Activated B cell treated with CpG ODN at 0.5 μM for 24 hours (primary cell): ENCODE data around the gene PDGFB. TPM values are rescaled to one million over a fixed set of nuclear protein-coding genes. Genes with fewer than 3 reads are reported as not detected.

ENCODE experiments used
- ATAC-seq: fragments of 200-7000 bp; cut with Tn5 transposase; one replicate; pipeline ENCODE4 v1.10.0; 2021; ENCODE audit warnings: low read depth, mild to moderate bottlenecking, moderate library complexity
- CTCF ChIA-PET: fragments of 350-600 bp; sonication (Branson Sonifier 250); formaldehyde crosslinking; loops from one replicate; lab custom pipeline; 2021; ENCODE audit warnings: antibody characterized with exemption; lab: Charles Lee
- POLR2A ChIA-PET: fragments of 350-600 bp; sonication (Branson Sonifier 250); formaldehyde crosslinking; loops from one replicate; lab custom pipeline; 2021; ENCODE audit warnings: antibody characterized with exemption; lab: Charles Lee
- DNase-seq: peaks from one replicate; pipeline ENCODE4 v3.0.0; 2022
- H3K27ac Mint-ChIP-seq: one replicate; pipeline ENCODE4 v1.8.0; 2020; ENCODE audit warnings: mixed read lengths
- H3K27me3 Mint-ChIP-seq: one replicate; pipeline ENCODE4 v1.8.0; 2021; ENCODE audit warnings: mixed read lengths
- H3K36me3 Mint-ChIP-seq: one replicate; pipeline ENCODE4 v1.8.0; 2021; ENCODE audit warnings: low read depth, mixed read lengths
- H3K4me1 Mint-ChIP-seq: one replicate; pipeline ENCODE4 v1.8.0; 2021; ENCODE audit warnings: mixed read lengths
- H3K4me3 Mint-ChIP-seq: one replicate; pipeline ENCODE4 v1.8.0; 2020; ENCODE audit warnings: mild to moderate bottlenecking, mixed read lengths
- H3K9me3 Mint-ChIP-seq: one replicate; pipeline ENCODE4 v1.8.0; 2020; ENCODE audit warnings: mixed read lengths
- CTCF ChIP-seq: fragments of 200-600 bp; IDR thresholded peaks from one replicate; pipeline ENCODE4 v1.8.0; 2022; ENCODE audit warnings: antibody characterized with exemption, mild to moderate bottlenecking
- intact Hi-C: fragments of 100-400 bp; cut with micrococcal nuclease; formaldehyde crosslinking; loops from one replicate; pipeline ENCODE4 v1.15.1; 2024
- total RNA-seq: library from RNA; stranded (reverse); gene quantifications from 2 replicates; pipeline ENCODE4 v1.2.3, GENCODE V29; 2022

PDGFB gene
- total RNA-seq, 1 donor from 2014 or later, result not detected

- CTCF ChIA-PET, result no interaction called here
- H3K4me3 Mint-ChIP-seq, result no peak overlapping the region
- no peak for DNase-seq
- no peak for TF ChIP-seq CTCF
- POLR2A ChIA-PET, result no interaction called here
- H3K27me3 Mint-ChIP-seq, result peaks cover 4% of the 10 kb centered on the region
- no peak for ATAC-seq
- peaks cover 7% of the 10 kb centered on the region for H3K4me1 Mint-ChIP-seq
- H3K27ac Mint-ChIP-seq, result no peak overlapping the region
- H3K36me3 Mint-ChIP-seq, result no peaks in the 10 kb centered on the region
- intact Hi-C loops, result no loop called here
- no peaks in the 10 kb centered on the region for H3K9me3 Mint-ChIP-seq
These were observed 26.0 kb upstream of the PDGFB start for GRCh38 chr22:39270792-39271191.

- Mint-ChIP-seq H3K27ac (no peak overlapping the region), H3K36me3 (no peaks in the 10 kb centered on the region), H3K27me3 (peaks cover 2% of the 10 kb centered on the region), H3K9me3 (no peaks in the 10 kb centered on the region), H3K4me3 (no peak overlapping the region), H3K4me1 (peaks cover 7% of the 10 kb centered on the region)
- POLR2A ChIA-PET, result no interaction called here
- TF ChIP-seq CTCF, result no peak
- ATAC-seq (no peak), DNase-seq (no peak)
- intact Hi-C loops, result no loop called here
- CTCF ChIA-PET, result no interaction called here
These were observed 25.5 kb upstream of the PDGFB start for GRCh38 chr22:39270280-39270679.

- ATAC-seq (no peak), DNase-seq (no peak)
- Mint-ChIP-seq H3K27me3 (peaks cover 7% of the 10 kb centered on the region), H3K9me3 (no peaks in the 10 kb centered on the region), H3K27ac (no peak overlapping the region), H3K4me3 (no peak overlapping the region), H3K4me1 (peaks cover 7% of the 10 kb centered on the region), H3K36me3 (no peaks in the 10 kb centered on the region)
- CTCF ChIA-PET, result no interaction called here
- TF ChIP-seq CTCF, result no peak
- intact Hi-C loops, result no loop called here
- POLR2A ChIA-PET, result no interaction called here
These were observed 24.5 kb upstream of the PDGFB start for GRCh38 chr22:39269095-39269790.

GRCh38 chr22:39268645-39269044 is 23.9 kb upstream of the PDGFB start:
- DNase-seq, result no peak
- ChIA-PET CTCF (no interaction called here), POLR2A (no interaction called here)
- no peaks in the 10 kb centered on the region for H3K9me3 Mint-ChIP-seq
- H3K27ac Mint-ChIP-seq, result no peak overlapping the region
- no peaks in the 10 kb centered on the region for H3K36me3 Mint-ChIP-seq
- no peak for ATAC-seq
- peaks cover 11% of the 10 kb centered on the region for H3K27me3 Mint-ChIP-seq
- peaks cover 7% of the 10 kb centered on the region for H3K4me1 Mint-ChIP-seq
- intact Hi-C loops, result no loop called here
- no peak overlapping the region for H3K4me3 Mint-ChIP-seq
- no peak for TF ChIP-seq CTCF

- CTCF ChIA-PET, result no interaction called here
- no peak for TF ChIP-seq CTCF
- Mint-ChIP-seq H3K9me3 (no peaks in the 10 kb centered on the region), H3K4me1 (peaks cover 7% of the 10 kb centered on the region), H3K27me3 (peaks cover 11% of the 10 kb centered on the region), H3K36me3 (no peaks in the 10 kb centered on the region), H3K4me3 (no peak overlapping the region), H3K27ac (no peak overlapping the region)
- POLR2A ChIA-PET, result no interaction called here
- ATAC-seq (no peak), DNase-seq (no peak)
- intact Hi-C loops, result no loop called here
These were observed 23.2 kb upstream of the PDGFB start for GRCh38 chr22:39267974-39268373.
